DOHH2 (cell line): Measurements from ENCODE around the gene TAF4.
"Not testable (repeated sequence)": the region's sequence is repeated elsewhere in the genome, so short reads cannot be mapped to it uniquely, and the experiment has no call there.

Source experiments
- H3F3A ChIP-seq: fragments of 200-600 bp; sonication (generic), shearing (Covaris generic); 2 replicates; pipeline ENCODE4 v1.6.0; 2016; ENCODE audit warnings: antibody characterized with exemption, mild to moderate bottlenecking; ENCODE audit not compliant: control insufficient read depth, insufficient read depth
- H3K27ac ChIP-seq: fragments of 200-600 bp; sonication (generic); 2 replicates; pipeline ENCODE4 v1.5.1; 2014; ENCODE audit warnings: low read depth, mild to moderate bottlenecking, low read length, moderate library complexity
- H3K27me3 ChIP-seq: fragments of 200-600 bp; sonication (generic); 2 replicates; pipeline ENCODE4 v1.6.1; 2014; ENCODE audit warnings: mild to moderate bottlenecking, low read length, mixed read lengths; ENCODE audit not compliant: control insufficient read depth
- H3K36me3 ChIP-seq: fragments of 200-600 bp; sonication (generic); 2 replicates; pipeline ENCODE4 v1.6.1; 2014; ENCODE audit warnings: mild to moderate bottlenecking, low read length, moderate library complexity, mixed read lengths; ENCODE audit not compliant: control insufficient read depth
- H3K4me1 ChIP-seq: fragments of 200-600 bp; sonication (generic); 2 replicates; pipeline ENCODE4 v1.6.1; 2014; ENCODE audit warnings: mild to moderate bottlenecking, low read length, mixed read lengths; ENCODE audit not compliant: control insufficient read depth
- H3K4me2 ChIP-seq: fragments of 200-600 bp; sonication (generic); 2 replicates; pipeline ENCODE4 v1.6.0; 2014; ENCODE audit warnings: mild to moderate bottlenecking, low read length, moderate library complexity
- H3K4me3 ChIP-seq: fragments of 200-600 bp; sonication (generic); 2 replicates; pipeline ENCODE4 v1.5.1; 2014; ENCODE audit warnings: mild to moderate bottlenecking, low read length, mixed read lengths
- H3K79me2 ChIP-seq: fragments of 200-600 bp; sonication (generic); 2 replicates; pipeline ENCODE4 v1.6.1; 2014; ENCODE audit warnings: mild to moderate bottlenecking, low read length, mixed read lengths; ENCODE audit not compliant: control insufficient read depth
- H3K9me2 ChIP-seq: fragments of 200-600 bp; sonication (generic); replicated peaks from 2 replicates; pipeline ENCODE4 v1.6.1; 2014; ENCODE audit warnings: mild to moderate bottlenecking, low read length, mixed read lengths; ENCODE audit not compliant: control insufficient read depth
- H3K9me3 ChIP-seq: fragments of 200-600 bp; sonication (generic); 2 replicates; pipeline ENCODE4 v1.6.1; 2014; ENCODE audit warnings: antibody characterized with exemption, low read length, mixed read lengths; ENCODE audit not compliant: control insufficient read depth, insufficient read depth
- H4K20me1 ChIP-seq: fragments of 200-600 bp; sonication (generic); 2 replicates; pipeline ENCODE4 v1.6.0; 2014; ENCODE audit warnings: low read depth, mild to moderate bottlenecking, antibody characterized with exemption, low read length, moderate library complexity; ENCODE audit not compliant: control insufficient read depth, insufficient read depth
- EZH2phosphoT487 ChIP-seq: fragments of 200-600 bp; sonication (generic); IDR thresholded peaks from 2 replicates; pipeline ENCODE4 v1.6.1; 2017; ENCODE audit warnings: borderline replicate concordance, mild to moderate bottlenecking, antibody characterized with exemption, low read length, moderate library complexity, mixed read lengths
- TF ChIP-seq, protein P1 (sequence below): fragments of 200-600 bp; sonication (generic); IDR thresholded peaks from one replicate; pipeline ENCODE4 v1.5.1; 2014; ENCODE audit warnings: antibody characterized with exemption, mild to moderate bottlenecking, low read depth, low read length; ENCODE audit not compliant: poor library complexity, severe bottlenecking

The TAF4 gene

DNA sequence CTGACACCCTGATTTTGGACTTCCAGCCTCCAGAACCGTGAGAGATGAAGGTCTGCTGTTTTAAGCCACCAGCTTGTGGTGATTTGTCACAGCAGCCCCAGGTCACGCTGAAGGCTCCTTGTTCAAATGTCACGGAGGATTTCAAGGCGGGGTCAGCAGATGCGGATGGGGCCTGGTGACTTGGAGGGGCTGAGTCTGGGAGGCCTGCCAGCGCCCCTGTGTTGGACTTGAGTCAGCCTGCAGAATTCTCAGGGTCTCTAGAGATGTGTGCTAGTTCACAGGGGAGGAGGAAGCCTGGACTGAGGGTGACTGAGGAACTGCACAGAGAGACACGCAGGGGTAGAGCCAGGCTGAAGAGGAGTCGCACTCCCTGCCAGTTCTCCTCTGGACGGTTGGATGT, 19.5 kb upstream of the TAF4 start:
- Histone ChIP-seq H3K27ac (no peak overlapping the region), H3K9me2 (no peaks in the 10 kb centered on the region), H3K79me2 (no peaks in the 10 kb centered on the region), H3K4me3 (no peak overlapping the region), H3K27me3 (no peaks in the 10 kb centered on the region), H3K36me3 (no peaks in the 10 kb centered on the region), H3F3A (no peaks in the 10 kb centered on the region), H3K9me3 (no peaks in the 10 kb centered on the region), H3K4me2 (no peak overlapping the region), H4K20me1 (no peaks in the 10 kb centered on the region), H3K4me1 (no peaks in the 10 kb centered on the region)
- TF ChIP-seq, protein P1, sequence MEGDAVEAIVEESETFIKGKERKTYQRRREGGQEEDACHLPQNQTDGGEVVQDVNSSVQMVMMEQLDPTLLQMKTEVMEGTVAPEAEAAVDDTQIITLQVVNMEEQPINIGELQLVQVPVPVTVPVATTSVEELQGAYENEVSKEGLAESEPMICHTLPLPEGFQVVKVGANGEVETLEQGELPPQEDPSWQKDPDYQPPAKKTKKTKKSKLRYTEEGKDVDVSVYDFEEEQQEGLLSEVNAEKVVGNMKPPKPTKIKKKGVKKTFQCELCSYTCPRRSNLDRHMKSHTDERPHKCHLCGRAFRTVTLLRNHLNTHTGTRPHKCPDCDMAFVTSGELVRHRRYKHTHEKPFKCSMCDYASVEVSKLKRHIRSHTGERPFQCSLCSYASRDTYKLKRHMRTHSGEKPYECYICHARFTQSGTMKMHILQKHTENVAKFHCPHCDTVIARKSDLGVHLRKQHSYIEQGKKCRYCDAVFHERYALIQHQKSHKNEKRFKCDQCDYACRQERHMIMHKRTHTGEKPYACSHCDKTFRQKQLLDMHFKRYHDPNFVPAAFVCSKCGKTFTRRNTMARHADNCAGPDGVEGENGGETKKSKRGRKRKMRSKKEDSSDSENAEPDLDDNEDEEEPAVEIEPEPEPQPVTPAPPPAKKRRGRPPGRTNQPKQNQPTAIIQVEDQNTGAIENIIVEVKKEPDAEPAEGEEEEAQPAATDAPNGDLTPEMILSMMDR: no peak
- no peak for TF ChIP-seq EZH2phosphoT487

DNA sequence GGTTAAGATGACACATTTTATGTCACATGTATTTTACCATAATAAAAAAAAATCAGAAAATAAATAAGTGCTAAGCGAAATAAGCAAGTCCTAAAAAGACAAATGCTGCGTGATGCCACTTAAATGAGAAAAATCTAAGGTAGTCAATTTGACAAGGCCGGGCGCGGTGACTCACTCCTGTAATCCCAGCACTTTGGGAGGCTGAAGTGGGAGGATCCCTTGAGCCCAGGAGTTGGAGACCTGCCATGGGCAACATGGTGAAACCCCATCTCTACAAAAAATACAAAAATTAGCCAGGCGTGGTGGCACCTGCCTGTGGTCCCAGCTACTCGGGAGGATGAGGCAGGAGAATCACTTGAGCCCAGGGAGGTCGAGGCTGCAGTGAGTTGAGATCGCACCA, 18.5 kb upstream of the TAF4 start:
- H3K4me1 ChIP-seq, H3K27me3 ChIP-seq, H3K27ac ChIP-seq, H3K36me3 ChIP-seq, H4K20me1 ChIP-seq, H3K4me2 ChIP-seq, H3K9me3 ChIP-seq, H3F3A ChIP-seq, H3K4me3 ChIP-seq, H3K79me2 ChIP-seq, H3K9me2 ChIP-seq: not testable (repeated sequence)

DNA sequence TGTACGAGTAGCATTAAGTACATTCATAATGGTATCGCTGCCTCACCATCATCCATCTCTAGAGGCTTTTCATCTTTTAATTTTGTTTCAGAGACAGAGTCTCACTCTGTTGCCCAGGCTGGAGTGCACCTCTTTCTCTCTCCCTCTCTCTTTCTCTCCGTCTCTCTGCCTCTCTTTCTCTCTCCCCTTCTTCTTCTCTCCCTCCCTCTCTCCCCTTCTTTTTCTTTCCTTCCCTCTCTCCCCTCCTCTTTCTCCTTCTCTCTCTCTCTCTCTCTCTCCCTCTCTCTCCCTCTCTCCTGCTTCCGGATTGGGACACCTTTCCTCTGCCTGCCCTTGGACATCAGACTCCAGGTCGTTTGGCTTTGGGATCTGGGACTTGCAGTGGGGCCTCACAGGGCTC, 17.6 kb upstream of the TAF4 start:
- no peak overlapping the region for H3K4me3 ChIP-seq
- no peaks in the 10 kb centered on the region for H3F3A ChIP-seq
- H3K9me2 ChIP-seq: no peaks in the 10 kb centered on the region
- no peak overlapping the region for H3K4me2 ChIP-seq
- H4K20me1 ChIP-seq: no peaks in the 10 kb centered on the region
- TF ChIP-seq, protein P1: no peak
- no peak for TF ChIP-seq EZH2phosphoT487
- H3K4me1 ChIP-seq: no peaks in the 10 kb centered on the region
- no peaks in the 10 kb centered on the region for H3K36me3 ChIP-seq
- no peaks in the 10 kb centered on the region for H3K27me3 ChIP-seq
- H3K79me2 ChIP-seq: no peaks in the 10 kb centered on the region
- no peaks in the 10 kb centered on the region for H3K9me3 ChIP-seq
- no peak overlapping the region for H3K27ac ChIP-seq

DNA sequence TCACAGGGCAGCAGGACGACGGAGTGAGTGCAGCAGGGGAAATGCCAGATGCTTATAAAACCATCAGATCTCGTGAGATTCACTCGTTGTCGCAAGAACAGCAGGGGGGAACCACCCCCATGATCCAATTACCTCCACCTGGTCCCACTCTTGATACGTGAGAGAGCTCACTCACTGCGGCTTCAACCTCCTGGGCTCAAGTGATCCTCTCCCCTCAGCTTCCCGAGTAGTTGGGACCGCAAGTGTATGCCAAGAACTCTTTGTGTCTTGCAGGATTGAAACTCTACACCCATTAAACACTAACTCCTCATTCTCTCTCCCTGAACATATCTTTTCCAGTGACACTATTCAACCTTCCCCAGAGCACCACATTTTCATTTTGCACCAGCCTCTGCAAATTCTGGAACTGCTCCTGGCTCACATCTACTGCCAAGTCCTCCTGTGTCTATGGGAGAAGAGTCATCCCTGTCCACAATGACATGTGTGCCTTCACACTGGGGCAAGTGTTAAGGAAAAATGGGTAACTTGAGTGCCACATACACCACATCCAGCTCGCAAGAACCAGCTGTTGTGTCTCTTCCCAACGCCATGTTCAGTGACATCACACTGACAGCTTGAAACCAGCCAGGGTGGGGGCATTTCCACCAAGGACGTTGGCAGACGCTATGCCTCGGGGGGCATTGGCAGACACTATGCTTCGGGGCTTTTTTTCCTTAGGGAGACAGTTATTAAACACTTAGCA, 14.7 kb upstream of the TAF4 start:
- H3F3A ChIP-seq: no peaks in the 10 kb centered on the region
- H3K4me2 ChIP-seq: no peak overlapping the region
- H3K4me1 ChIP-seq: no peaks in the 10 kb centered on the region
- peaks cover 7% of the 10 kb centered on the region; the same call in 1 of the 2 replicates for H3K9me3 ChIP-seq
- H3K27ac ChIP-seq: no peak overlapping the region
- no peaks in the 10 kb centered on the region for H3K9me2 ChIP-seq
- no peaks in the 10 kb centered on the region for H3K27me3 ChIP-seq
- no peaks in the 10 kb centered on the region for H3K36me3 ChIP-seq
- H3K4me3 ChIP-seq: no peak overlapping the region
- H4K20me1 ChIP-seq: no peaks in the 10 kb centered on the region
- TF ChIP-seq, protein P1: no peak
- TF ChIP-seq EZH2phosphoT487: no peak
- H3K79me2 ChIP-seq: no peaks in the 10 kb centered on the region
